H9 (cell line): ENCODE data around the gene ATRNL1. TPM values are rescaled to one million over a fixed set of nuclear protein-coding genes. Genes with fewer than 3 reads are reported as not detected.

ENCODE experiments used
- DNase-seq: peaks from one replicate; pipeline ENCODE4 v3.0.0-alpha.2; 2017
- H2AFZ ChIP-seq: one replicate; pipeline ENCODE4 v1.6.1; 2013; ENCODE audit warnings: mild to moderate bottlenecking, low read length, control low read depth, moderate library complexity
- H2AK5ac ChIP-seq: 2 replicates; pipeline ENCODE4 v1.6.1; 2013; ENCODE audit warnings: low read length, control low read depth, mixed read lengths; ENCODE audit not compliant: insufficient read length
- H2BK120ac ChIP-seq: one replicate; pipeline ENCODE4 v1.6.1; 2013; ENCODE audit warnings: low read depth, mild to moderate bottlenecking, low read length, control low read depth, inconsistent platforms; ENCODE audit not compliant: poor library complexity, severe bottlenecking
- H2BK12ac ChIP-seq: 2 replicates; pipeline ENCODE4 v1.6.1; 2013; ENCODE audit warnings: low read length, control low read depth, mixed read lengths, low read depth; ENCODE audit not compliant: insufficient read length
- H2BK15ac ChIP-seq: 2 replicates; pipeline ENCODE4 v1.6.1; 2013; ENCODE audit warnings: low read depth, low read length, control low read depth
- H2BK20ac ChIP-seq: one replicate; pipeline ENCODE4 v1.6.1; 2013; ENCODE audit warnings: low read depth, mild to moderate bottlenecking, low read length, control low read depth, inconsistent platforms; ENCODE audit not compliant: poor library complexity, severe bottlenecking
- H2BK5ac ChIP-seq: 2 replicates; pipeline ENCODE4 v1.6.1; 2013; ENCODE audit warnings: low read length, control low read depth, mixed read lengths; ENCODE audit not compliant: insufficient read length
- H3K14ac ChIP-seq: 2 replicates; pipeline ENCODE4 v1.6.1; 2013; ENCODE audit warnings: low read length, control low read depth; ENCODE audit not compliant: insufficient read depth
- H3K18ac ChIP-seq: 2 replicates; pipeline ENCODE4 v1.6.1; 2013; ENCODE audit warnings: low read depth, mild to moderate bottlenecking, mixed read lengths, low read length, control low read depth; ENCODE audit not compliant: insufficient read length
- H3K23ac ChIP-seq: 2 replicates; pipeline ENCODE4 v1.6.1; 2013; ENCODE audit warnings: low read length, control low read depth, mixed read lengths, low read depth; ENCODE audit not compliant: insufficient read length
- H3K23me2 ChIP-seq: 2 replicates; pipeline ENCODE4 v1.6.1; 2013; ENCODE audit warnings: low read depth, mild to moderate bottlenecking, mixed read lengths, low read length, control low read depth; ENCODE audit not compliant: insufficient read length, poor library complexity, severe bottlenecking
- H3K27ac ChIP-seq: 2 replicates; pipeline ENCODE4 v1.5.1; 2013; ENCODE audit warnings: low read length, control low read depth, mixed read lengths, low read depth; ENCODE audit not compliant: insufficient read length
- H3K27me3 ChIP-seq: 2 replicates; pipeline ENCODE4 v1.6.1; 2013; ENCODE audit warnings: low read length, control low read depth, inconsistent platforms; ENCODE audit not compliant: insufficient read depth
- H3K4ac ChIP-seq: 2 replicates; pipeline ENCODE4 v1.6.1; 2013; ENCODE audit warnings: low read depth, mild to moderate bottlenecking, control low read depth, inconsistent platforms, low read length, moderate library complexity
- H3K4me1 ChIP-seq: 2 replicates; pipeline ENCODE4 v1.6.1; 2013; ENCODE audit warnings: low read length, control low read depth, inconsistent platforms; ENCODE audit not compliant: insufficient read depth
- H3K4me2 ChIP-seq: 2 replicates; pipeline ENCODE4 v1.6.1; 2013; ENCODE audit warnings: low read length, control low read depth, mixed read lengths; ENCODE audit not compliant: insufficient read length, insufficient read depth
- H3K56ac ChIP-seq: 2 replicates; pipeline ENCODE4 v1.6.1; 2013; ENCODE audit warnings: low read depth, mild to moderate bottlenecking, mixed read lengths, low read length, control low read depth; ENCODE audit not compliant: insufficient read length
- H3K79me1 ChIP-seq: 2 replicates; pipeline ENCODE4 v1.6.1; 2013; ENCODE audit warnings: low read depth, mild to moderate bottlenecking, moderate library complexity, low read length, control low read depth, inconsistent platforms; ENCODE audit not compliant: insufficient read depth, poor library complexity, severe bottlenecking
- H3K79me2 ChIP-seq: 2 replicates; pipeline ENCODE4 v1.6.1; 2013; ENCODE audit warnings: low read length, control low read depth, inconsistent platforms; ENCODE audit not compliant: insufficient read depth
- H3K9ac ChIP-seq: 2 replicates; pipeline ENCODE4 v1.6.1; 2013; ENCODE audit warnings: low read length, control low read depth, mixed read lengths; ENCODE audit not compliant: insufficient read length; ENCODE audit errors: extremely low read depth
- H3K9me3 ChIP-seq: one replicate; pipeline ENCODE4 v1.6.1; 2013; ENCODE audit warnings: low read depth, low read length, inconsistent platforms; ENCODE audit not compliant: control insufficient read depth
- H3T11ph ChIP-seq: one replicate; pipeline ENCODE4 v1.6.1; 2013; ENCODE audit warnings: mild to moderate bottlenecking, low read length, control low read depth, inconsistent platforms
- H4K20me1 ChIP-seq: one replicate; pipeline ENCODE4 v1.6.1; 2013; ENCODE audit not compliant: control insufficient read depth, insufficient read length, insufficient read depth
- H4K5ac ChIP-seq: 2 replicates; pipeline ENCODE4 v1.6.1; 2013; ENCODE audit warnings: low read depth, mild to moderate bottlenecking, mixed read lengths, low read length, control low read depth; ENCODE audit not compliant: insufficient read length
- H4K8ac ChIP-seq: replicated peaks from 2 replicates; pipeline ENCODE4 v1.6.1; 2013; ENCODE audit warnings: low read length, control low read depth, mixed read lengths, low read depth; ENCODE audit not compliant: insufficient read length
- H4K91ac ChIP-seq: 2 replicates; pipeline ENCODE4 v1.6.1; 2013; ENCODE audit warnings: low read depth, mild to moderate bottlenecking, moderate library complexity, mixed read lengths, low read length, control low read depth; ENCODE audit not compliant: insufficient read length
- H3K27ac Mint-ChIP-seq, 3 experiments: 2 replicates in 2 of 3; 3 replicates in 1 of 3; pipeline ENCODE4 v1.8.0; 2020 to 2021; ENCODE audit warnings: mixed read lengths in 3 of 3, mild to moderate bottlenecking in 1 of 3, moderate library complexity in 1 of 3
- H3K27me3 Mint-ChIP-seq: 2 replicates; pipeline ENCODE4 v1.8.0; 2021; ENCODE audit warnings: low read depth, mild to moderate bottlenecking, moderate library complexity, mixed read lengths
- H3K36me3 Mint-ChIP-seq, 3 experiments: 2 replicates in 2 of 3; 3 replicates in 1 of 3; pipeline ENCODE4 v1.8.0; 2020 to 2021; ENCODE audit warnings: low read depth in 3 of 3, mixed read lengths in 3 of 3; ENCODE audit not compliant: insufficient read depth in 1 of 3
- H3K4me1 Mint-ChIP-seq, 2 experiments: 2 replicates each; pipeline ENCODE4 v1.8.0; 2020; ENCODE audit warnings: mixed read lengths in 2 of 2
- H3K4me3 Mint-ChIP-seq, 2 experiments: 2 replicates in 1 of 2; 3 replicates in 1 of 2; pipeline ENCODE4 v1.8.0; 2020 to 2021; ENCODE audit warnings: mild to moderate bottlenecking in 2 of 2, mixed read lengths in 2 of 2, moderate library complexity in 1 of 2
- H3K9me3 Mint-ChIP-seq, 2 experiments: 2 replicates in 1 of 2; 3 replicates in 1 of 2; pipeline ENCODE4 v1.8.0; 2020; ENCODE audit warnings: mild to moderate bottlenecking in 2 of 2, mixed read lengths in 2 of 2, moderate library complexity in 1 of 2
- total RNA-seq: library from RNA; stranded (reverse); gene quantifications from 2 replicates; pipeline ENCODE4 v1.2.1, GENCODE V29; 2021
- TF ChIP-seq, protein P1 (sequence below): fragments of 200-600 bp; sonication (generic); conservative IDR thresholded peaks from 3 replicates; pipeline ENCODE4 v1.8.0; 2021; ENCODE audit warnings: antibody characterized with exemption, mild to moderate bottlenecking

The ATRNL1 gene
- total RNA-seq, 1 experiment from 2014 or later: 9.2 TPM

DNA sequence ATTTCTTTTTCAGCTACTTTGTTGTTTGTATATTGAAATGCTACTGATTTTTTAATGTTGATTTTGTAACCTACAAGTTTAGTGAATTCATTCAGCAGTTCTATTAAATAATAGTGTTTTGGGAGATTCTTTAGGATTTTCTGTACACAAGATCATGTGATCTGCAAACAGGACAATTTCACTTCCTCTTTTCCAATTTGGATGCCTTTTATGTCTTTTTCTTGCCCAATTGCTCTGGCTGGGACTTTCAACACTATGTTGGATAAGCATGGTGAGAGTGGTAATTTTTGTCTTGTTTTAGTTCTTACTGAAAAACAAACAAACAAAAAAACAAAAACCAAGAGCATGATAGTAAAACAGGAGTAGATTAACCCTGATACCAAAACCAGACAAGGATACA, 316.2 kb downstream of the ATRNL1 start:
- TF ChIP-seq, protein P1, sequence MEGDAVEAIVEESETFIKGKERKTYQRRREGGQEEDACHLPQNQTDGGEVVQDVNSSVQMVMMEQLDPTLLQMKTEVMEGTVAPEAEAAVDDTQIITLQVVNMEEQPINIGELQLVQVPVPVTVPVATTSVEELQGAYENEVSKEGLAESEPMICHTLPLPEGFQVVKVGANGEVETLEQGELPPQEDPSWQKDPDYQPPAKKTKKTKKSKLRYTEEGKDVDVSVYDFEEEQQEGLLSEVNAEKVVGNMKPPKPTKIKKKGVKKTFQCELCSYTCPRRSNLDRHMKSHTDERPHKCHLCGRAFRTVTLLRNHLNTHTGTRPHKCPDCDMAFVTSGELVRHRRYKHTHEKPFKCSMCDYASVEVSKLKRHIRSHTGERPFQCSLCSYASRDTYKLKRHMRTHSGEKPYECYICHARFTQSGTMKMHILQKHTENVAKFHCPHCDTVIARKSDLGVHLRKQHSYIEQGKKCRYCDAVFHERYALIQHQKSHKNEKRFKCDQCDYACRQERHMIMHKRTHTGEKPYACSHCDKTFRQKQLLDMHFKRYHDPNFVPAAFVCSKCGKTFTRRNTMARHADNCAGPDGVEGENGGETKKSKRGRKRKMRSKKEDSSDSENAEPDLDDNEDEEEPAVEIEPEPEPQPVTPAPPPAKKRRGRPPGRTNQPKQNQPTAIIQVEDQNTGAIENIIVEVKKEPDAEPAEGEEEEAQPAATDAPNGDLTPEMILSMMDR: no peak
- H2BK120ac ChIP-seq: no peak overlapping the region
- no peaks in the 10 kb centered on the region for H3K36me3 Mint-ChIP-seq
- no peak overlapping the region for H3T11ph ChIP-seq
- no peak overlapping the region for H3K18ac ChIP-seq
- no peak overlapping the region for H2AFZ ChIP-seq
- no peaks in the 10 kb centered on the region for H3K9me3 ChIP-seq
- no peaks in the 10 kb centered on the region for H4K20me1 ChIP-seq
- no peak overlapping the region for H3K4ac ChIP-seq
- no peaks in the 10 kb centered on the region for H3K23me2 ChIP-seq
- no peaks in the 10 kb centered on the region for H3K27me3 ChIP-seq
- H3K9ac ChIP-seq: no peak overlapping the region
- no peak for DNase-seq
- H3K27ac Mint-ChIP-seq: no peak overlapping the region
- H2BK12ac ChIP-seq: no peak overlapping the region
- no peak overlapping the region for H2BK5ac ChIP-seq
- H3K14ac ChIP-seq: no peak overlapping the region
- no peak overlapping the region for H3K4me2 ChIP-seq
- no peak overlapping the region for H2AK5ac ChIP-seq
- no peak overlapping the region for H2BK15ac ChIP-seq
- no peak overlapping the region for H4K5ac ChIP-seq
- no peak overlapping the region for H4K91ac ChIP-seq
- no peaks in the 10 kb centered on the region for H3K79me2 ChIP-seq
- H3K9me3 Mint-ChIP-seq: peaks cover 3 to 5% of the 10 kb centered on the region in 2 experiments; a peak in 3 of 5 replicates
- H4K8ac ChIP-seq: no peak overlapping the region
- H3K79me1 ChIP-seq: no peaks in the 10 kb centered on the region
- no peak overlapping the region for H3K23ac ChIP-seq
- H3K27me3 Mint-ChIP-seq: no peaks in the 10 kb centered on the region
- H3K4me1 Mint-ChIP-seq: no peaks in the 10 kb centered on the region
- H3K56ac ChIP-seq: no peak overlapping the region
- H2BK20ac ChIP-seq: no peak overlapping the region
- no peak overlapping the region for H3K27ac ChIP-seq
- no peaks in the 10 kb centered on the region for H3K4me1 ChIP-seq
- H3K4me3 Mint-ChIP-seq: no peak overlapping the region
